ENCODE data around the gene STH.

The STH gene

GRCh38 chr17:45969726-45970125 lies 29.3 kb upstream of the STH start:
- DNase-seq, result no peak

DNA sequence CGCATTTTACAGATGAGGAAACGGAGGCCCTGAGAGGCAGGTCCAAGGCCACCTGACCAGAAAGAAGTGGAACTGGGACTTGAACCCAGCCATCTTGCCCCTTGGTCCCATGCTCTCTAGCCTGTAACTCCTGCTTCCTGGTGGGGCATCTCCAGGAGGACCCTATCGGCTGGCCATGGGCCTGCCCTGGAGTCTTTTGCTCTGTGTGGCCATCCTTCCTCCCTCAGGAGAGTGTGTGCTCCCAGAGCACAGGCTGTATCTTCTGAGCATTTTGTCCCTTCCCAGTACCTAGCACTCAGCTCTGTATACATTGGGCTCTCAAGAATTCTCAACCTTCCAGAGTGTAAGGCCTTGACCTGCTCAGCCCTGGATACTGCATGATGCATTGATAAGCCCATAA lies 28.4 kb upstream of the STH start:
- no peak for DNase-seq

DNA sequence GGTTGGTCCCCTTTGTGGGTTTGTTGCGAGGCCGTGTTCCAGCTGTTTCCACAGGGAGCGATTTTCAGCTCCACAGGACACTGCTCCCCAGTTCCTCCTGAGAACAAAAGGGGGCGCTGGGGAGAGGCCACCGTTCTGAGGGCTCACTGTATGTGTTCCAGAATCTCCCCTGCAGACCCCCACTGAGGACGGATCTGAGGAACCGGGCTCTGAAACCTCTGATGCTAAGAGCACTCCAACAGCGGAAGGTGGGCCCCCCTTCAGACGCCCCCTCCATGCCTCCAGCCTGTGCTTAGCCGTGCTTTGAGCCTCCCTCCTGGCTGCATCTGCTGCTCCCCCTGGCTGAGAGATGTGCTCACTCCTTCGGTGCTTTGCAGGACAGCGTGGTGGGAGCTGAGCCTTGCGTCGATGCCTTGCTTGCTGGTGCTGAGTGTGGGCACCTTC lies 27.3 kb upstream of the STH start:
- no peak for DNase-seq

DNA sequence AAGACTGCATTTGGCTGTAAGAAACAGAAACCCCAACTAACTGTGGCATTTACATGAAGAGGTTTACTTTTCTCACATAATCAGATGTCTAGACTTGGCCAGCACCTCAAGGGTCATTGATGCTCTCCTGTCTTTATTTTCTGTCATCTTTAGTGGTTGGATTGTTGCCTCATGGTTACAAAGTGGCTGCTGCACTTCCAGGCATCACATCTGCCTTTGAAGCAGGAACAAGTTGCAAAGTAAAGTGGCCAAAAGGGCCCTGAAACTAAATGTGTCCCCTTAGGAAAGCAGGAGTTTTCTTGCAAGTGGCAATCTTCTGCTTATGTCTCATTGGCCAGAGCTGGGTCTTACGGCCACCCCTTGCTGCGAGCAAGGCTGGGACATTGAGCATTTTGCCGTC lies 26.5 kb upstream of the STH start:
- DNase-seq, result no peak

- DNase-seq, result no peak
Observed at GRCh38 chr17:45973099-45973780, 25.8 kb upstream of the STH start.

GRCh38 chr17:45973946-45974859 lies 24.8 kb upstream of the STH start:
- DNase-seq, result no peak

GRCh38 chr17:45974916-45975630 lies 24.0 kb upstream of the STH start:
- no peak for DNase-seq

- no peak for DNase-seq
Observed at GRCh38 chr17:45975640-45976295, 23.3 kb upstream of the STH start.

GRCh38 chr17:45976391-45976754 lies 22.7 kb upstream of the STH start:
- no peak for DNase-seq

- no peak for DNase-seq
Observed at GRCh38 chr17:45976755-45977505, 22.1 kb upstream of the STH start.

DNA sequence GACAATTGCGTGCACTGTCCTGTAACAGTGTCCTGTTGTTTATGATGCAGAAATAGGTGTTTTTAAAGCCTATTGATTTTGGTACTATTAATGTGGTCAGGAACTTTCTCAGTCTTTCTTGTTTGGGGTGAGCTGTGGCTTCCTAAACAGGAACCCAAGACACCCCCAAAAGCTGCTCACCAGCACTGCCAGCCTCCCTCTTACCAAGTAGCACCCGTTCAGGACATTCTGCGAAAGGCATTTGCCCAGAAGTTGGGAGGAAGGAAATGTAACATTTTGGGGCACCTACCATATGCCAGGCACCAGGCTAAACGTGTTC lies 21.6 kb upstream of the STH start:
- no peak for DNase-seq

- no peak for DNase-seq
Observed at GRCh38 chr17:45977976-45978626, 20.9 kb upstream of the STH start.

- no peak for DNase-seq
Observed at GRCh38 chr17:45979137-45979536, 19.9 kb upstream of the STH start.

GRCh38 chr17:45980855-45981254 lies 18.2 kb upstream of the STH start:
- DNase-seq, result no peak

- DNase-seq, result no peak
Observed at GRCh38 chr17:45981306-45981705, 17.7 kb upstream of the STH start.

DNA sequence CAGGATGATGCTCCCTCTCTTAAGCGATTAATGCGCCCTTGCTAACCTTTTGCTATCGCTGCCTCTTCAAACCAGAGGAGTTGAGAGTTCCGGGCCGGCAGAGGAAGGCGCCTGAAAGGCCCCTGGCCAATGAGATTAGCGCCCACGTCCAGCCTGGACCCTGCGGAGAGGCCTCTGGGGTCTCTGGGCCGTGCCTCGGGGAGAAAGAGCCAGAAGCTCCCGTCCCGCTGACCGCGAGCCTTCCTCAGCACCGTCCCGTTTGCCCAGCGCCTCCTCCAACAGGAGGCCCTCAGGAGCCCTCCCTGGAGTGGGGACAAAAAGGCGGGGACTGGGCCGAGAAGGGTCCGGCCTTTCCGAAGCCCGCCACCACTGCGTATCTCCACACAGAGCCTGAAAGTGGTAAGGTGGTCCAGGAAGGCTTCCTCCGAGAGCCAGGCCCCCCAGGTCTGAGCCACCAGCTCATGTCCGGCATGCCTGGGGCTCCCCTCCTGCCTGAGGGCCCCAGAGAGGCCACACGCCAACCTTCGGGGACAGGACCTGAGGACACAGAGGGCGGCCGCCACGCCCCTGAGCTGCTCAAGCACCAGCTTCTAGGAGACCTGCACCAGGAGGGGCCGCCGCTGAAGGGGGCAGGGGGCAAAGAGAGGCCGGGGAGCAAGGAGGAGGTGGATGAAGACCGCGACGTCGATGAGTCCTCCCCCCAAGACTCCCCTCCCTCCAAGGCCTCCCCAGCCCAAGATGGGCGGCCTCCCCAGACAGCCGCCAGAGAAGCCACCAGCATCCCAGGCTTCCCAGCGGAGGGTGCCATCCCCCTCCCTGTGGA lies 16.0 kb upstream of the STH start:
- no peak for DNase-seq

DNA sequence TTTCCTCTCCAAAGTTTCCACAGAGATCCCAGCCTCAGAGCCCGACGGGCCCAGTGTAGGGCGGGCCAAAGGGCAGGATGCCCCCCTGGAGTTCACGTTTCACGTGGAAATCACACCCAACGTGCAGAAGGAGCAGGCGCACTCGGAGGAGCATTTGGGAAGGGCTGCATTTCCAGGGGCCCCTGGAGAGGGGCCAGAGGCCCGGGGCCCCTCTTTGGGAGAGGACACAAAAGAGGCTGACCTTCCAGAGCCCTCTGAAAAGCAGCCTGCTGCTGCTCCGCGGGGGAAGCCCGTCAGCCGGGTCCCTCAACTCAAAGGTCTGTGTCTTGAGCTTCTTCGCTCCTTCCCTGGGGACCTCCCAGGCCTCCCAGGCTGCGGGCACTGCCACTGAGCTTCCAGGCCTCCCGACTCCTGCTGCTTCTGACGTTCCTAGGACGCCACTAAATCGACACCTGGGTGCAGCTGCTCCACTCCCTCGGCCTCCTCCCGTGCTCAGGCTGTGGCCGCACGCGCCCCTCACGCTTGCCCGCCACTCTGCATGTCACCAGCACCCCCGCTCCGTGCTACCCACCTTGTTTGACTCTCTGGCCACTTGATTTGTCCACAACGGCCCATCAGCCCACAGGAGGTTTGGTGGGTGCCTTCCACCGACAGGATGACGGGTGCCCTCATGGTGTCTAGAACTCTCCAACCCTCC lies 15.3 kb upstream of the STH start:
- no peak for DNase-seq

DNA sequence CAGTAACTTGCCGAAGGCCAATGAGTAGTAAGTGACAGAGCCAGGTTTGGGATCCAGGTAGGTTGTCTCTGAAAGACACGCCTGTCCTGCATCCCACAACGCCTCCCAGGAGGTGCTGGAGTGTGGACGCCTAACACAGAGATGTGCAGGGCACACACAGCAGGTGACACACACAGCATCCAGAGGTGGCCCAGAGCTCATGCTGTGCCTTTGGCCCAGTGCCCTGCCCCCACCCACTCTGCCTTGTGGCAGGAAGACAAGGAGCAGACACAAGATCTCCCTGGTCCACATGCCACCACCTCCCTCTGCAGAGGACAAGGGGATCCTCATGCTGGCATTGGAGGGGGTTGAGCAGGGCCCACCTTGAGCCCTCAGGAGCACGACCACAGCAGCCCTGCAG lies 14.7 kb upstream of the STH start:
- DNase-seq, result no peak

- no peak for DNase-seq
Observed at GRCh38 chr17:45985447-45985846, 13.6 kb upstream of the STH start.

GRCh38 chr17:45986056-45986455 lies 13.0 kb upstream of the STH start:
- no peak for DNase-seq
